SK-N-SH (cell line): ENCODE measurements around the gene ZNF474. TPM values are rescaled to one million over a fixed set of nuclear protein-coding genes. Genes with fewer than 3 reads are reported as not detected.

Source experiments
- CTCF ChIA-PET: fragments of 300-600, 350-600 bp; formaldehyde crosslinking; extraction: SDS; loops from one replicate; lab custom pipeline; 2021; lab: Yijun Ruan, JAX
- POLR2A ChIA-PET: fragments of 350-600 bp; sonication (Branson Sonifier 250); formaldehyde crosslinking; extraction: SDS; loops from one replicate; lab custom pipeline; 2020; ENCODE audit warnings: antibody characterized with exemption, inconsistent platforms; lab: Yijun Ruan, JAX
- DNase-seq: peaks from one replicate; pipeline ENCODE4 v3.0.0; 2012
- H2AFZ ChIP-seq: fragments of 200-600 bp; sonication (generic); 2 replicates; pipeline ENCODE4 v1.8.1; 2016; ENCODE audit warnings: antibody characterized with exemption, mild to moderate bottlenecking, low read depth
- H3F3A ChIP-seq: fragments of 200-600 bp; sonication (generic); replicated peaks from 2 replicates; pipeline ENCODE3; 2016; ENCODE audit warnings: antibody characterized with exemption, mild to moderate bottlenecking; ENCODE audit not compliant: insufficient read depth
- H3K27ac ChIP-seq, 2 experiments: fragments of 200-500 bp in 1 of 2; fragments of 200-600 bp in 1 of 2; sonication (Bioruptor generic) in 1 of 2; sonication (generic), shearing (Covaris generic) in 1 of 2; 2 replicates each; pipeline versions ENCODE4 v1.5.1 to v1.6.1; 2014 to 2016; ENCODE audit warnings: low read depth in 2 of 2, inconsistent platforms in 1 of 2, low read length in 1 of 2, mild to moderate bottlenecking in 1 of 2, mixed read lengths in 1 of 2
- H3K27me3 ChIP-seq: fragments of 200-600 bp; sonication (generic), shearing (Covaris generic); 2 replicates; pipeline ENCODE4 v1.6.1; 2016; ENCODE audit warnings: mixed run types; ENCODE audit not compliant: insufficient read depth
- H3K36me3 ChIP-seq, 2 experiments: fragments of 200-500 bp in 1 of 2; fragments of 200-600 bp in 1 of 2; sonication (Bioruptor generic) in 1 of 2; sonication (generic) in 1 of 2; replicated peaks in 1 of 2; 2 replicates each; pipeline versions ENCODE3 to v1.5.1; 2014 to 2016; ENCODE audit warnings: low read length in 1 of 2, mild to moderate bottlenecking in 1 of 2; ENCODE audit not compliant: insufficient read depth in 2 of 2, control insufficient read depth in 1 of 2
- H3K4me1 ChIP-seq, 2 experiments: fragments of 200-500 bp in 1 of 2; fragments of 200-600 bp in 1 of 2; sonication (Bioruptor generic) in 1 of 2; sonication (generic), shearing (Covaris generic) in 1 of 2; 2 replicates each; pipeline versions ENCODE4 v1.5.1 to v1.6.1; 2014 to 2016; ENCODE audit warnings: low read depth in 1 of 2, low read length in 1 of 2, mixed run types in 1 of 2; ENCODE audit not compliant: insufficient read depth in 2 of 2, control insufficient read depth in 1 of 2
- H3K4me2 ChIP-seq: fragments of 200-600 bp; sonication (generic), shearing (Covaris generic); 2 replicates; pipeline ENCODE4 v1.6.1; 2017; ENCODE audit warnings: mixed run types
- H3K4me3 ChIP-seq, 2 experiments: fragments of 200-500 bp in 1 of 2; fragments of 200-600 bp in 1 of 2; sonication (Bioruptor generic) in 1 of 2; sonication (generic), shearing (Covaris generic) in 1 of 2; 2 replicates each; pipeline versions ENCODE4 v1.5.1 to v1.8.1; 2014 to 2016; ENCODE audit warnings: low read depth in 2 of 2, inconsistent platforms in 1 of 2, low read length in 1 of 2, mild to moderate bottlenecking in 1 of 2, mixed read lengths in 1 of 2, moderate library complexity in 1 of 2
- H3K79me2 ChIP-seq: fragments of 200-600 bp; sonication (generic); 2 replicates; pipeline ENCODE4 v1.8.1; 2017; ENCODE audit warnings: mild to moderate bottlenecking; ENCODE audit not compliant: insufficient read depth
- H3K9ac ChIP-seq: fragments of 200-600 bp; sonication (generic); 2 replicates; pipeline ENCODE4 v1.6.1; 2017; ENCODE audit warnings: mixed run types
- H3K9me2 ChIP-seq: fragments of 200-600 bp; sonication (generic); 2 replicates; pipeline ENCODE4 v1.6.1; 2017; ENCODE audit warnings: mixed run types
- H3K9me3 ChIP-seq: fragments of 200-600 bp; sonication (generic); 2 replicates; pipeline ENCODE4 v1.6.1; 2017; ENCODE audit warnings: mixed run types, mild to moderate bottlenecking, moderate library complexity
- H4K20me1 ChIP-seq: fragments of 200-600 bp; sonication (generic); 2 replicates; pipeline ENCODE4 v1.6.1; 2017; ENCODE audit warnings: mild to moderate bottlenecking, mixed run types; ENCODE audit not compliant: insufficient read depth
- CHD2 ChIP-seq: fragments of 150-350 bp; IDR thresholded peaks from 2 replicates; pipeline ENCODE4 v1.6.1; 2018; ENCODE audit warnings: low read length; ENCODE audit not compliant: partially characterized antibody
- ELF1 ChIP-seq: IDR thresholded peaks from 2 replicates; pipeline ENCODE4 v1.4.0; 2012
- EZH2phosphoT487 ChIP-seq: fragments of 200-600 bp; sonication (generic); IDR thresholded peaks from 2 replicates; pipeline ENCODE4 v1.6.1; 2017; ENCODE audit warnings: low read depth, mixed run types, mild to moderate bottlenecking, antibody characterized with exemption, moderate library complexity, borderline replicate concordance
- FOSL2 ChIP-seq: IDR thresholded peaks from 2 replicates; pipeline ENCODE4 v1.4.0; 2012; ENCODE audit warnings: low read depth, mild to moderate bottlenecking, moderate library complexity, borderline replicate concordance
- FOXJ3 ChIP-seq: sonication (generic); formaldehyde crosslinking; IDR thresholded peaks from 2 replicates; pipeline ENCODE4 v1.5.1; 2020; ENCODE audit warnings: mild to moderate bottlenecking, missing genetic modification reagents
- GABPA ChIP-seq: IDR thresholded peaks from 2 replicates; pipeline ENCODE4 v1.4.0; 2012; ENCODE audit warnings: low read depth, mild to moderate bottlenecking
- IRF3 ChIP-seq: fragments of 150-350 bp; IDR thresholded peaks from 2 replicates; pipeline ENCODE4 v1.6.1; 2016; ENCODE audit warnings: mild to moderate bottlenecking, low read depth, low read length
- JUND ChIP-seq: IDR thresholded peaks from 2 replicates; pipeline ENCODE4 v1.4.0; 2012
- MAX ChIP-seq: IDR thresholded peaks from 2 replicates; pipeline ENCODE4 v1.4.0; 2012; ENCODE audit warnings: low read depth
- MXI1 ChIP-seq: IDR thresholded peaks from 2 replicates; pipeline ENCODE4 v1.6.1; 2012; ENCODE audit warnings: mild to moderate bottlenecking, low read depth, low read length, improper control_type of control experiment
- NFIC ChIP-seq: IDR thresholded peaks from 2 replicates; pipeline ENCODE4 v1.4.0; 2012; ENCODE audit warnings: borderline replicate concordance
- PBX3 ChIP-seq: IDR thresholded peaks from 2 replicates; pipeline ENCODE4; 2012
- RCOR1 ChIP-seq: fragments of 150-350 bp; IDR thresholded peaks from 2 replicates; pipeline ENCODE4 v1.6.1; 2017; ENCODE audit warnings: antibody characterized with exemption, low read length
- RFX5 ChIP-seq: IDR thresholded peaks from 2 replicates; pipeline ENCODE4 v1.6.1; 2012; ENCODE audit warnings: mild to moderate bottlenecking, improper control_type of control experiment, low read length
- RXRA ChIP-seq: IDR thresholded peaks from 2 replicates; pipeline ENCODE4 v1.4.0; 2012; ENCODE audit warnings: low read depth, mild to moderate bottlenecking, borderline replicate concordance
- SIN3A ChIP-seq: IDR thresholded peaks from 2 replicates; pipeline ENCODE4 v1.6.1; 2012; ENCODE audit warnings: low read depth, mild to moderate bottlenecking, low read length, moderate library complexity, borderline replicate concordance
- SMC3 ChIP-seq: IDR thresholded peaks from 2 replicates; pipeline ENCODE4 v1.6.1; 2012; ENCODE audit warnings: low read depth, low read length, improper control_type of control experiment
- TAF1 ChIP-seq: IDR thresholded peaks from 2 replicates; pipeline ENCODE4 v1.6.1; 2012; ENCODE audit warnings: low read depth, mild to moderate bottlenecking, low read length, moderate library complexity, borderline replicate concordance
- TCF12 ChIP-seq: IDR thresholded peaks from 2 replicates; pipeline ENCODE4 v1.4.0; 2012
- USF2 ChIP-seq: fragments of 150-350 bp; IDR thresholded peaks from 2 replicates; pipeline ENCODE4 v1.6.1; 2017; ENCODE audit warnings: antibody characterized with exemption, low read length, low read depth, borderline replicate concordance
- YY1 ChIP-seq: IDR thresholded peaks from 2 replicates; pipeline ENCODE4 v1.4.0; 2012; ENCODE audit warnings: low read depth, mild to moderate bottlenecking
- WGBS: methylation state at CpG from one replicate; pipeline ENCODE4 v1.1.6; 2017; ENCODE audit warnings: low lambda C conversion rate; 5-methylcytosine and 5-hydroxymethylcytosine counted together
- polyA plus RNA-seq, 3 experiments: library from polyadenylated mRNA; depleted of rRNA; stranded (reverse); fragments of >200 nt; gene quantifications; 2 replicates each; pipeline ENCODE4 v1.2.3, GENCODE V29; 2012

ZNF474 gene
- polyA plus RNA-seq, 1 of the 3 experiments (the other 2 are of a cell fraction): 0.08 TPM

GRCh38 chr5:122101636-122102285, 27.6 kb upstream of the ZNF474 start (continued):
- TF ChIP-seq TAF1 (no peak), JUND (no peak), SMC3 (peak; percentile 69), USF2 (no peak), GABPA (no peak), YY1 (no peak), NFIC (no peak), FOXJ3 (CRISPR knock-in tag) (no peak), RXRA (no peak), MAX (no peak)

GRCh38 chr5:122102825-122103224, 26.5 kb upstream of the ZNF474 start:
- Histone ChIP-seq H3F3A (peaks cover 21% of the 10 kb centered on the region), H3K4me2 (no peak overlapping the region), H3K4me1 (peaks cover 0 to 6% of the 10 kb centered on the region in 2 experiments; a peak in 1 of 4 replicates), H3K9ac (no peak overlapping the region), H4K20me1 (no peaks in the 10 kb centered on the region), H2AFZ (no peak overlapping the region), H3K27ac (peak overlapping the region in 1 of 2 experiments; percentile 9; a peak in 1 of 4 replicates), H3K9me3 (no peaks in the 10 kb centered on the region), H3K27me3 (no peaks in the 10 kb centered on the region), H3K36me3 (no peaks in the 10 kb centered on the region), H3K9me2 (no peaks in the 10 kb centered on the region), H3K79me2 (no peaks in the 10 kb centered on the region), H3K4me3 (no peak overlapping the region)
- 76% methylated on average over 1 of the region's 1 CpG for WGBS
- DNase-seq: no peak
- TF ChIP-seq IRF3: no peak
- TF ChIP-seq TAF1: no peak
- TF ChIP-seq EZH2phosphoT487: no peak
- TF ChIP-seq CHD2: no peak
- TF ChIP-seq FOSL2: no peak
- no peak for TF ChIP-seq RFX5
- no peak for TF ChIP-seq RCOR1
- TF ChIP-seq NFIC: no peak
- TF ChIP-seq PBX3: no peak
- TF ChIP-seq JUND: no peak
- TF ChIP-seq MXI1: no peak
- no peak for TF ChIP-seq SMC3
- no peak for TF ChIP-seq TCF12
- no peak for TF ChIP-seq SIN3A
- no peak for TF ChIP-seq MAX
- no peak for TF ChIP-seq GABPA
- no peak for TF ChIP-seq ELF1
- ChIA-PET CTCF (interaction anchor here (1.0 to 3.0 kb wide), 9 partner anchors 11 to 403 kb away, joined by 3 to 25 read pairs (median 6); partner anchors contain the start of gene LOX), POLR2A (no interaction called here)
